ENCODE measurements around the gene PSMD7. TPM values are rescaled to one million over a fixed set of nuclear protein-coding genes. Genes with fewer than 3 reads are reported as not detected.

Gene PSMD7
- total and polyA plus RNA-seq, 2 of the 13 experiments (the other 11 are each of a cell fraction or from before 2014, with no cell fraction given): 105 to 224 TPM

DNA sequence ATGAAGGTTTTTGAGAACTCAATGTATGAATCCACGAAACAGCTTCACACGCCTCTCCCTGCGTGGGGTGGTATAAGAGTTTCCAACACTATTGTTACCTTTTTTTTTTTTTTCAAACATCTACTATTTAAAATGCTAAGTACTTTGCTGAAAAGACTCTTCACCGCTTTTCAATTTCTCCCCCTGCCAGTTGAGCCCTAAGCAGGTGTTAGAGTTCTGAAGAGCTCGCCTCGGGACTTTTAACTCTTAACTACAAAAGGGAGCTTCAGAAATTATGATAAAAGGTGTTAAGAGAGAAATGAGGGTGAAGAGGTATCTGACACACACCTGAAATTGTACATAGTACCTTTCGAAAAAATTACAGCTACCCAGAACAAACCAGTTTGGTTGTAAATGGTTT is 20.9 kb upstream of the PSMD7 start:
- FAIRE-seq (no peak), DNase-seq (ENCODE audit: low spot score) (no peak), ATAC-seq (no peak)
- Histone ChIP-seq H2AFZ (ENCODE audit: low read length) (no peak overlapping the region), H3K9me3 (ENCODE audit: low read length) (0 out of 2 replicates have a peak, but pooled peaks cover 4% of the 10 kb centered on the region), H3K4me1 (ENCODE audit: insufficient read depth, low read length) (no peaks in the 10 kb centered on the region), H3K36me3 (replicated peaks in 1 of 2; ENCODE audit: control insufficient read depth in 1 of 2, insufficient read depth in 2 of 2, low read length in 2 of 2) (no peaks in the 10 kb centered on the region), H3K27ac (ENCODE audit: extremely low read length, insufficient read depth, low read length) (no peak overlapping the region), H3K79me2 (ENCODE audit: insufficient read depth, low read length) (no peaks in the 10 kb centered on the region), H3K4me2 (ENCODE audit: low read depth, low read length) (no peak overlapping the region), H3K9ac (ENCODE audit: insufficient read depth, low read depth, low read length) (no peak overlapping the region), H4K20me1 (ENCODE audit: insufficient read depth, low read length) (no peaks in the 10 kb centered on the region), H3K27me3 (ENCODE audit: control insufficient read depth in 1 of 2, insufficient read depth in 2 of 2, low read length in 2 of 2) (no peaks in the 10 kb centered on the region; a peak in 1 of 5 replicates), H3K4me3 (replicated peaks in 1 of 3; ENCODE audit: insufficient read depth in 1 of 3, low read depth in 2 of 3, low read length in 3 of 3) (no peak overlapping the region)
- BruUV-seq (replicated peaks): no TSS peak
- ChIA-PET CTCF (ENCODE audit: low intra/inter-chr PET ratio, low total read pairs) (no interaction called here), POLR2A (no interaction called here)
- in situ Hi-C loops (cut with HindIII; ENCODE audit: extremely low pct_ligation_motif_present, low pct_unique_long_range_greater_than_20kb) (no loop called here), intact Hi-C loops (cut with micrococcal nuclease; ENCODE audit: unreplicated experiment) (loop anchor here (2.0 kb wide), 1 partner anchor 319 kb away; no protein-coding TSS in a partner anchor)
- 28% methylated on average over 7 of the region's 7 CpGs for WGBS (ENCODE audit: low lambda C conversion rate)
- TF ChIP-seq RXRB (CRISPR knock-in tag; IDR thresholded peaks at IDR 0.05; ENCODE audit: borderline replicate concordance) (no peak), CREB1 (IDR thresholded peaks at IDR 0.05) (no peak), CREB1 (CRISPR knock-in tag; IDR thresholded peaks at IDR 0.05) (no peak), ETV6 (CRISPR knock-in tag; conservative IDR thresholded peaks at IDR 0.05) (no peak), ZNF564 (CRISPR knock-in tag; IDR thresholded peaks at IDR 0.05) (no peak)
- TF ChIP-seq, protein P1, sequence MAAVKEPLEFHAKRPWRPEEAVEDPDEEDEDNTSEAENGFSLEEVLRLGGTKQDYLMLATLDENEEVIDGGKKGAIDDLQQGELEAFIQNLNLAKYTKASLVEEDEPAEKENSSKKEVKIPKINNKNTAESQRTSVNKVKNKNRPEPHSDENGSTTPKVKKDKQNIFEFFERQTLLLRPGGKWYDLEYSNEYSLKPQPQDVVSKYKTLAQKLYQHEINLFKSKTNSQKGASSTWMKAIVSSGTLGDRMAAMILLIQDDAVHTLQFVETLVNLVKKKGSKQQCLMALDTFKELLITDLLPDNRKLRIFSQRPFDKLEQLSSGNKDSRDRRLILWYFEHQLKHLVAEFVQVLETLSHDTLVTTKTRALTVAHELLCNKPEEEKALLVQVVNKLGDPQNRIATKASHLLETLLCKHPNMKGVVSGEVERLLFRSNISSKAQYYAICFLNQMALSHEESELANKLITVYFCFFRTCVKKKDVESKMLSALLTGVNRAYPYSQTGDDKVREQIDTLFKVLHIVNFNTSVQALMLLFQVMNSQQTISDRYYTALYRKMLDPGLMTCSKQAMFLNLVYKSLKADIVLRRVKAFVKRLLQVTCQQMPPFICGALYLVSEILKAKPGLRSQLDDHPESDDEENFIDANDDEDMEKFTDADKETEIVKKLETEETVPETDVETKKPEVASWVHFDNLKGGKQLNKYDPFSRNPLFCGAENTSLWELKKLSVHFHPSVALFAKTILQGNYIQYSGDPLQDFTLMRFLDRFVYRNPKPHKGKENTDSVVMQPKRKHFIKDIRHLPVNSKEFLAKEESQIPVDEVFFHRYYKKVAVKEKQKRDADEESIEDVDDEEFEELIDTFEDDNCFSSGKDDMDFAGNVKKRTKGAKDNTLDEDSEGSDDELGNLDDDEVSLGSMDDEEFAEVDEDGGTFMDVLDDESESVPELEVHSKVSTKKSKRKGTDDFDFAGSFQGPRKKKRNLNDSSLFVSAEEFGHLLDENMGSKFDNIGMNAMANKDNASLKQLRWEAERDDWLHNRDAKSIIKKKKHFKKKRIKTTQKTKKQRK (IDR thresholded peaks at IDR 0.05; ENCODE audit: low read length): no peak

DNA sequence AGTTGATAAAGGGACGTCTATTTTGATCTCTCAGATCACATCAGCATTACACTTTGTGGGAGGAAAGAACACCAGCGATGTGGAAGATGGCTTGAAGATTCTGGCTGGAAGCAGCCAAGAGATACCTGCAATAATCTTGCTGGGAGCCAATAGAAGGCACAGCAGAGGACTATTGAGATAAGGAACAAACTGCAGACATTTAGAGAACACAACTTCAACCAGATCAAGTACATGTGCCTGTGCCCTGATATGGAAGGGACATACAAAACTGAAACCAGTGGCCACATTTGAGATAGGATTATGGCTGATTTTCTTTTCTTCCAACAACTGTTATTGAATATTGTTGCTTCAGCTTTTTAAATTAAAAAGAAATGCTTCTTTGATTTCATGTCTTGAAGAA is 18.6 kb upstream of the PSMD7 start:
- Histone ChIP-seq H3K79me2 (ENCODE audit: insufficient read depth, low read length) (no peaks in the 10 kb centered on the region), H3K9me3 (ENCODE audit: low read length) (0 out of 2 replicates have a peak, but pooled peaks cover 4% of the 10 kb centered on the region), H3K4me3 (replicated peaks in 1 of 3; ENCODE audit: insufficient read depth in 1 of 3, low read depth in 2 of 3, low read length in 3 of 3) (no peak overlapping the region), H2AFZ (ENCODE audit: low read length) (no peak overlapping the region), H3K36me3 (replicated peaks in 1 of 2; ENCODE audit: control insufficient read depth in 1 of 2, insufficient read depth in 2 of 2, low read length in 2 of 2) (no peaks in the 10 kb centered on the region), H3K4me2 (ENCODE audit: low read depth, low read length) (no peak overlapping the region), H3K9ac (ENCODE audit: insufficient read depth, low read depth, low read length) (no peak overlapping the region), H3K27ac (ENCODE audit: extremely low read length, insufficient read depth, low read length) (no peak overlapping the region), H3K27me3 (ENCODE audit: control insufficient read depth in 1 of 2, insufficient read depth in 2 of 2, low read length in 2 of 2) (no peaks in the 10 kb centered on the region; a peak in 1 of 5 replicates), H4K20me1 (ENCODE audit: insufficient read depth, low read length) (no peaks in the 10 kb centered on the region), H3K4me1 (ENCODE audit: insufficient read depth, low read length) (no peaks in the 10 kb centered on the region)
- ATAC-seq (no peak), DNase-seq (ENCODE audit: low spot score) (no peak), FAIRE-seq (no peak)
- 2% methylated on average over 2 of the region's 2 CpGs for WGBS (ENCODE audit: low lambda C conversion rate)
- TF ChIP-seq TRIM24 (CRISPR knock-in tag; IDR thresholded peaks at IDR 0.05) (no peak), ZNF773 (CRISPR knock-in tag; IDR thresholded peaks at IDR 0.05; ENCODE audit: borderline replicate concordance) (no peak), NR2F2 (IDR thresholded peaks at IDR 0.05; ENCODE audit: borderline replicate concordance, low read depth) (no peak)
- in situ Hi-C loops (cut with HindIII; ENCODE audit: extremely low pct_ligation_motif_present, low pct_unique_long_range_greater_than_20kb): no loop called here
- CTCF ChIA-PET (ENCODE audit: low intra/inter-chr PET ratio, low total read pairs): no interaction called here
- POLR2A ChIA-PET: no interaction called here
- no TSS peak for BruUV-seq (replicated peaks)
- intact Hi-C loops (cut with micrococcal nuclease; ENCODE audit: unreplicated experiment): no loop called here

Data from HepG2 (cell line).